ENCODE results near the gene GLB1L2.

- no peak for TF ChIP-seq CTCF (conservative IDR thresholded peaks at IDR 0.05; ENCODE audit: low read length)
- no peak for TF ChIP-seq EZH2phosphoT487 (IDR thresholded peaks at IDR 0.05; ENCODE audit: borderline replicate concordance)
These were observed 17.5 kb downstream of the GLB1L2 start for GRCh38 chr11:134349109-134349801.
